GM21576 (cell line): ENCODE data around the gene ARPC5L.
"Not testable (repeated sequence)": the region's sequence is repeated elsewhere in the genome, so short reads cannot be mapped to it uniquely, and the experiment has no call there.

ENCODE experiments used
- ATAC-seq: cut with Tn5 transposase; IDR thresholded peaks from one replicate; pipeline ENCODE4 v1.9.1; 2021; ENCODE audit warnings: mild to moderate bottlenecking, moderate library complexity; ENCODE audit not compliant: unreplicated experiment

Gene ARPC5L

GRCh38 chr9:124840300-124840833 is 21.6 kb upstream of the ARPC5L start:
- no peak for ATAC-seq

GRCh38 chr9:124841075-124841821 is 20.7 kb upstream of the ARPC5L start:
- ATAC-seq = no peak

- no peak for ATAC-seq
These were observed 18.4 kb upstream of the ARPC5L start for GRCh38 chr9:124843456-124844034.

- no peak for ATAC-seq
These were observed 17.6 kb upstream of the ARPC5L start for GRCh38 chr9:124844291-124844690.

- not testable (repeated sequence) for ATAC-seq
These were observed 15.5 kb upstream of the ARPC5L start for GRCh38 chr9:124846467-124846866.

- ATAC-seq = no peak
These were observed 15.0 kb upstream of the ARPC5L start for GRCh38 chr9:124846969-124847368.

GRCh38 chr9:124849801-124850200 is 12.1 kb upstream of the ARPC5L start:
- no peak for ATAC-seq

GRCh38 chr9:124852121-124852828 is 9.7 kb upstream of the ARPC5L start:
- ATAC-seq = no peak

- ATAC-seq = peak; percentile 61
These were observed 8.9 kb upstream of the ARPC5L start, which contains the start of gene WDR38 for GRCh38 chr9:124852829-124853531. TSS of gene WDR38 (plus strand) at chr9:124853460. CDS start at chr9:124853532, 72 bp downstream.

- ATAC-seq = no peak
These were observed 8.3 kb upstream of the ARPC5L start for GRCh38 chr9:124853605-124854143.

- ATAC-seq = no peak
These were observed 7.8 kb upstream of the ARPC5L start for GRCh38 chr9:124854161-124854560.

GRCh38 chr9:124854822-124855221 is 7.1 kb upstream of the ARPC5L start:
- ATAC-seq = no peak

- no peak for ATAC-seq
These were observed 6.4 kb upstream of the ARPC5L start for GRCh38 chr9:124855566-124855943.

GRCh38 chr9:124855944-124856765 is 5.8 kb upstream of the ARPC5L start:
- no peak for ATAC-seq

GRCh38 chr9:124857533-124858162 is 4.3 kb upstream of the ARPC5L start:
- ATAC-seq = no peak

- ATAC-seq = no peak
These were observed 3.4 kb upstream of the ARPC5L start for GRCh38 chr9:124858330-124859046.

- ATAC-seq = no peak
These were observed 1.9 kb upstream of the ARPC5L start for GRCh38 chr9:124859803-124860581.
